GM21526 (cell line): ENCODE results near the gene DGCR8.
"Not testable (repeated sequence)": the region's sequence is repeated elsewhere in the genome, so short reads cannot be mapped to it uniquely, and the experiment has no call there.

ENCODE experiments used
- ATAC-seq: cut with Tn5 transposase; IDR thresholded peaks from one replicate; pipeline ENCODE4 v1.9.1; 2021; ENCODE audit warnings: moderate library complexity; ENCODE audit not compliant: unreplicated experiment, low FRiP score

The DGCR8 gene

GRCh38 chr22:20149257-20150250 is 69.5 kb downstream of the DGCR8 start:
- ATAC-seq, result no peak

DNA sequence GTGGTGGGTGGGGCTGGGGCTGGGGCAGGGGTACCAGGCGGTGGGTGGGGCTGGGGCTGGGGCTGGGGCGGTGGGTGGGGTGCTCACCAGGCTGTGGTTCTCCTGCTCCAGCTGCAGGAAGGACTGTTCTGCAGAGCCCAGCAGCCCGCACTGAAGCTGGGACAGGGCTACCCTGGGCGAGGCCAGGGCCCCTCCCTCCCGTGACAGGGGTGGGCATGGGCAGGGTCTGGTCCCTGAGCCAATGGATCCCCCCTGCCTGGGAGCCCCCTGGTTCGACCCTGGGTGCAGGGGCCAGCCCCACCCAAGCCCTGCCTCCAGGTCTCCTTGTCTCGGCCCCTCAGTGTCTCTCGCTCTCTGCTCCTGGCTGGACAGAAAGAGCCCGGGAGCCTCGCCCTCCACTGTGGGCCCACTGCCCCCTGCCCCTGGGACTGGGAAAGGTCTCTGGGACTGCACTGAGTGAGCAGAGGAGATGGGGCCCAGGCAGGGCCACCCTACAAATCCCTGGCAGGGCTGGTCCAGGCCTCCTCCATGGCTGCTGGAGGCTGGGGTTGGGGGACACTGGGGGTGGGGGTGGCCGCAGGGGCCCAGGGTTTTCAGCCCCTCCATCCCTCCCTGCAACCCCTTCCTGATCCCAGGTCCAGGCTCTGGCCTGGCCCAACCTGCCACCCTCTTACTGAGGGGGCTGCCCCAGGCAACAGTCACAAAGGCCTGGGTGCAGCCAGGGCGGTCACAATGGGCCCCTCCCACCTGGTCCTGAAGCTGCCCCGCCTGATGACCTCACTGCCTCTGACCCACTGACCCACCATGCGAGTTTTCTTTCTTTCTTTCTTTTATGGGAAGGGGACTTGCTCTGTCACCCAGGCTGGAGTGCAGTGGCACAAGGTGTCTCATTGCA is 70.6 kb downstream of the DGCR8 start, which contains the start of gene CCDC188:
CCDC188 (minus strand) TSS at position 675 of the 895 bp plus-strand sequence; CDS start at position 606, 69 bp downstream.
- no peak for ATAC-seq

DNA sequence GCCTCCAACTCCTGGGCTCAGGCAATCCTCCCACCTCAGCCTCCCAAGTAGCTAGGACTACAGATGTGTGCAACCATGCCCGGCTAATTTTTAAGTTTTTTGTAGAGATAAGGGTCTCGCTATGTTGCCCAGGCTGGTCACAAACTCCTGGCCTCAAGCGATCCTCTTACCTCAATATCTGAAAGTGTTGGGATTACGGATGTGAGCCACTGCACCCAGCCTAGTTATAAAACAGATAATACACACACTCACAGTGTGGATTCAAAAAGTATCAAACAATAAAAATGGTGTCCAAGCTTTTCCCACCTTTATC is 71.2 kb downstream of the DGCR8 start:
- no peak for ATAC-seq

DNA sequence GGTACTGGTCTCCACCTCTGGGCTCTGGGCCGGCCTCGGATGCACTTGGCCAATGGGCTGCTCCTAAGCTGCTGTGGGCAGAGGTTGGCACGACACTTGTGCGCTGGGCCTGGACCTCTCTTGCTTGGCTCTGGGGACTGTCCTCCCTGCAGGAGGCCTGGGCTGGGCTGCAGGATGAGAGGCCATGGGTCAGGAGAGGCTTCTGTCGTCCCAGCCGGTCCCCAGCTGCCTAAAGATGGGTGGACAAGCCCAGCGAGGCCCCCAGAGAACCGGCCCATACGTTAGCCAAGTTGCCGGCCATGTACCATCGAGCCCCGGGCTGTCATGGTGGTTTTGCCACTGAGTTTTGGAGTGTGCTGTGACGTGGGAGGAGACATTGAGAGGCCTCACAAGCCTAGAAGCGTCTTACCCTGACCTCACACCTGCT is 72.4 kb downstream of the DGCR8 start:
- no peak for ATAC-seq

GRCh38 chr22:20153945-20154344 is 73.9 kb downstream of the DGCR8 start:
- ATAC-seq, result no peak

- no peak for ATAC-seq
Measured at GRCh38 chr22:20154602-20155187, 74.7 kb downstream of the DGCR8 start.

- ATAC-seq, result no peak
Measured at GRCh38 chr22:20155330-20156041, 75.4 kb downstream of the DGCR8 start.

DNA sequence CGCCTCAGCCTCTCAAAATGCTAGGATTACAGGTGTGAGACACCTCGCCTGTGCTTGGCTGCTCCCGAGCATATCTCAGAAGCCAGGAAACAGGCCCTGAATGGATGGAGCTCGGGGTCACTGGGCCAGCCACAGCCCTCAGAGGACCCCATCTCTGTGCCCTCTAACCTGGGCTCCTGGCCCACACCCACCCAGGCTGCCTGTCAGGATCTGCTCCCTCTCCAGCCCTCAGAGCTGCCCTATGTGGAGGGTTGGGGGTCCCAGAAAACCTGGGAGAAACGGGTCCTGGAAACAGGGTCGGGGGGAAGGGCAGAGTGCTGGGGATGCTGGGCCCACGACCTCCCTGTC is 76.0 kb downstream of the DGCR8 start:
- ATAC-seq, result no peak

DNA sequence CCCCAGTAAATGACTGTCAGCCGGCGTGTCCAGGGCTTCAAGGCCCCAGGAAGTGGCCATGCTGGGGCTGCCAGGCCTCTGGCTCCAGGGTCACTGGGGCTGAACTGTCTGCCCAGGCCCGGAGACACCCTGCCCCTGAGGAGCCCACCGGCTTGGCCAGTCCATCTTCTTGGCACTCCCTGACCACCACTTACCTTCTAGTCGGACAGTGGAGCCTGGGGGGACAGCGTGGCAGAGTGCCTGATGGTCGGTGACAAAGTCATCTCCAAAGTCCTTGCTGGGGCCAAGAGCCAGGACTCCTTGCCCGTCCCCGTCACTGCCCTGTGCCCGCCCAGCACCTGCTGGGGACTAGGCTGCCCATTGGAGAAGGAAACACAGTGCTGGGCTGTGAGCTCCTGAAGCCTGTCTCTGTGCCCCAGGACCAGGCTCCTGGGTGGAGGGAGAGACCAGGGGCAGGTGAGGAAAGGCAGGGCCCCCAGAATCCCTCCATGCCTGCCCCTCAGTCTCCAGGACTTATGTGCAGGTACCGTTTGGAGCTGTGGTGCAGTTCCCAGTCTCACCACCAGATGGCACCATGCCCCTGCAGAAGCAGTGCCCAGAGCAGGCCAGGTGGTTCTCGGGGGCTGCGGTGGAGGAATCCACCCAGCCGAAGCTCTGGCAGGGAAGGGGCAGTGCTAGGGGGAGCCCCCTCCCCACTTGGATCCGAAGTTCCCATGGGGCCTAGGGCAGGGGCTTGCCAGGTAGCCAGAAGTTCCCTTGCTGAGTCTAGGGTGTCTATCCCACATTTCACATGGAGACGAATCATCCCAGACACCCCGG is 76.8 kb downstream of the DGCR8 start:
- ATAC-seq, result peak; percentile 55

GRCh38 chr22:20157430-20158183 is 77.6 kb downstream of the DGCR8 start:
- no peak for ATAC-seq

- ATAC-seq, result no peak
Measured at GRCh38 chr22:20158391-20159036, 78.5 kb downstream of the DGCR8 start.

GRCh38 chr22:20159076-20159475 is 79.0 kb downstream of the DGCR8 start:
- no peak for ATAC-seq

GRCh38 chr22:20159531-20159930 is 79.5 kb downstream of the DGCR8 start:
- not testable (repeated sequence) for ATAC-seq

DNA sequence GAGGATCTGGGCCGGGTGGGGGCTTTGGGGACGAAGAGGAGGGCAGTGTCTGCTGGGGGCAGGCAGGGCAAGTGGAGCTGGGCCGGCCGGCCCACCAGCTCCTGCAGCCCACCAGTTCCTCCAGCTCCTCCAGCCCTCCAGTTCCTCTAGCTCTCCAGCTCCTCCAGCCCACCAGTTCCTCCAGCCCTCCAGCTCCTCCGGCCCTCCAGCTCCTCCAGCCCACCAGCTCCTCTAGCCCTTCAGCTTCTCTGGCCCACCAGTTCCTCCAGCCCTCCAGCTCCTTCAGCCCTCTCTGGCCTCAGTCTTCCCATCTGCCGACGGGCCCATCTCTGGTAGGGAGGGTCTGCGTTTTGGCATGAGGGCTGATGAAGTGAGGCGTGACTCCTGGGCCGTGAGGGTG is 80.0 kb downstream of the DGCR8 start:
- ATAC-seq, result no peak
